HT1080 (cell line): ENCODE data around the gene EBF3. TPM values are rescaled to one million over a fixed set of nuclear protein-coding genes. Genes with fewer than 3 reads are reported as not detected.

Experiments used
- DNase-seq: peaks from one replicate; pipeline ENCODE4 v3.0.0-alpha.2; 2015; ENCODE audit warnings: low read depth
- total RNA-seq: library from RNA; depleted of rRNA; stranded (reverse); fragments of >200 nt; shearing (Covaris generic); gene quantifications from 2 replicates; pipeline ENCODE4 v1.2.3, GENCODE V29; 2014

Gene EBF3
- total RNA-seq, 1 experiment from 2014 or later: not detected

- DNase-seq: no peak
Measured at GRCh38 chr10:129892548-129893052, 71.5 kb downstream of the EBF3 start.

DNA sequence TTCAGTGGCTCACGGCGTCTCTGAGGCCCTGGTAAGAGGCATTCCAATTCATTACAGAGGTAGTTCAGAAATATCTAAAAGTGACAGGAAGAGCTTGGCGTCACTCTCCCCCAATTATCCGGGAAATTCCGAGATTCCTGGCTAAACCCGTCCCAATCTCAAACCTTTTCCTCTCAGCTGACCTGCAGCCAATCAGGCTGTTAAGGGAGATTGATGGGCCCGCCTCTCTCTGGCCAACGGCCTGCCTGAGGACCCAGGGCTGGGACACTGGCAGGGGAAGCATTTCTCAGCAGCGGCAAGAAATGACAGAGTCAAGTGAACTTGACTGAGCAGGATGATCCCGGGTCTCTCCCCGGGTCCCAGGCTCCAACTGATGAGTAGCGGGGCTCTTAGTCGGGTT lies 72.3 kb downstream of the EBF3 start:
- no peak for DNase-seq

GRCh38 chr10:129890170-129890569 lies 73.9 kb downstream of the EBF3 start:
- no peak for DNase-seq

- DNase-seq: peak; percentile 17
Measured at GRCh38 chr10:129888784-129889616, 75.1 kb downstream of the EBF3 start.

DNA sequence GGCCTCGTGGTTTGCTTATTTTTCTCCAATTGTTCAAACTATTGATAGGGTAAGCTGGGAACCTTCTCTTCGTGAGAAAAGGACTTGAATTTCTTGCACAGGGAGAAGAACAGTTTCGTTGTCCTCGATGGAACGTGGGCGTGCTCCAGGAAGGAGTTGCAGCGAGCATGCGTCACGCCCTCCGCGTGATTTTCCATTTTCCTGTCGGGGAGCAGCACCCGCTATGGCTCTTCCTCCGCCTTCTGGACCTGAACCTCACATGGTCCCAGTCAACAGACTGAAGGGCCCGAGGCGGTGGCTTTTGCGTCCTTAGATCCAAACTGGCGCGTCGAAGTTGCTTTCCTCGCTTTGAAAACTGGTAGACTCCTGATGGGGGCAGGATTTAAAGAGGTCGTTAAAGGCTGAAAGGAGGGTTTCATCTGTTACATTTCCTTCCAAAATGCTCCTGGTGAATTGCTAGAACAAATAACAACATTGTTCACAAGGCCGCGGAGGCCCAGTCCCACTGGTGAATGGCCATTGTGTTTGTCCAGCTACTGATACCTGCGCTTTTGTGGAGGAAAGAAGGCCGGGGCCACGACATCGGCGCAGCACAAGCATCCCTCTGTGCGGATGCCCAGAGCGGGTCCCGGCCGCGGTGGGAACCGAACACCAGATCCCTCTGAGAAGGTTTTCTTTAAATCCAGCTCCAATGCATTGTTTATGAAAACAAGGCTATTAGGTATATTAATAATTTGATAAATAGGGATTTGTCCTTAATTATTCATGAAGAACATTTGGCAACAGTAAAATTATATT lies 75.9 kb downstream of the EBF3 start:
- no peak for DNase-seq

- DNase-seq: no peak
Measured at GRCh38 chr10:129887381-129887905, 76.6 kb downstream of the EBF3 start.

GRCh38 chr10:129886263-129886662 lies 77.8 kb downstream of the EBF3 start:
- no peak for DNase-seq

DNA sequence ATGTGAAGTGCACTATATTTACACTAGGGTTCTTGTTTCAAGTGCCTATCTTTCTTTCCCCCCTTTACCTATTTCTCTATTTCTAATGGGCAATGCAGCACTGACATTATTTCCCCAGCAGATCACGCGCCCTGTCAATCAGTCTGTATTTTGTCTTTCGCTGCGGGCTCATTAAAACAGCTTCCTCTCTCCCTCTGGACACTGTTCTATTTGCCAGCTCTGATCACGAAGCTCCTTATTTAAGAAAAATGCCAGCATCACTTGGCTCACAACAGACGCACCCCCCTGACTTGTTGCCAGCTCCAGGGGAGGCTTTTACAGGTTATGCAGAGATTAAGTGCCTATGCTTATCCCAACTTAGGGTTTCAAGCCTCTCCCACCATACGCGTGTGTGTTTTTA lies 78.5 kb downstream of the EBF3 start:
- no peak for DNase-seq

DNA sequence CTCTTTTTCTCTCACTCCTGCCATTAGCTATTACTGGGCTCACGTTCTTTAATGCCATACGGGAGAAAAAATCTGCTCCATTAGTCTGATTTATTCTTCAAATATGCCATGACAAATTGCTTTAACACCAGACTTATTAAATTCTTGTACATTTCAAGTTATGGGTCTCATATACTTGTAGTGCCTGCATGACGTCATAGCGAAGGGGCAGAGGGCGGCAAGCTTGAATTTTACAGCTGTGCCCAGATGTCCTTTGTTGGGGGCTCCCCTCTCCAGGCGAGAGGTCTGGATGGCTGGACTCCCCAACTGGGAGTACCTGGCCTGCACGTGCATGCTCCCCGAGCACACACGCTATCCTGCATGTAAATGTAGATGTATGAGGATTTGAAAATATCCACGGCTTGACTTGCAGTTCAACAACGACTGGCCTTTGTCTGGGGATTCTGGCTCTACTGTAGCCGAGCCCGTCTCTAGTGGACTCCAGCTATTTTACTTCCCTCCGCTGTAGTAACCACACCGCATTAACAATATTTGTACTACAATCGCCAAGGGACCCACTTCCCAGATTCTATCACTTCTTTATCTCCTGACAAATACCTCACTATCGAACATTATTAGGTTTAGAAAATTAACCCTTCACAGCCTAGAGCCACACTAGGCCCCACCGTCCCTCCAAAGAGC lies 79.5 kb downstream of the EBF3 start:
- DNase-seq: no peak

DNA sequence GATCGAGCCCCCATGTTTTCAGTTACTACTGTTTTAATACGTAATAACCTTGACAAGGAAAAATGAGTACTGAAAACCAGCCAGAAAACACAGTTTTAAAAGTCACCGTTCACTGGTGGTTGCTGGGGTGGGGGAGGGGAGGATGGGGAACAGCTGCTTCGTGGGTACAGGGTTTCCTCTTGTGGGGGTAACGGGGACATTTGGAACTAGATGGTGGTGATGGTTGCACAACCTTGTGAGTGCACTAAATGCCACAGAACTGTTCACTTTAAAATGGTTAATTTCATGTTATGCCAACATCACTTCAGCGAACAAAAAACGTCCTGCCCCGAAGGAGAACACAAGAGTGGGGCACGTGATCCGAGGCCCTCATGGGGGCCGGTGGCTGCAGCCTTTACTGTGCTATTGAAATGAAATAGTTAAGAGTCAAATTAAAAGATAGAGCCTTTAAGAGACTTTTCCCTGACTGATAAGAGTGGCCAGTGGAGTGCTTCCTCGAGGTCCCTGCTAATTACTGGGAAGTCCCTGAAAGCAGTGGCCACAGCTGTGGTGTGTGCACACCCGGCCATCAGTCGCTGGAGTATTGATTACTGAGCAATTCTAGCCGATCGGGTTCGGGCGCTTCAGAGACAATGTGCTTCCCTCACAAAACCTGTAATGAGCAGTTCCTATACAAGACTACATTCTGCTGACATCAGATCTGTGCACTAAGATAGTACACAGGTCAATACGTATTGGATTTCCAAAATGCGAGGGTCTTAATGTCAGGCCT lies 80.3 kb downstream of the EBF3 start:
- no peak for DNase-seq

GRCh38 chr10:129883029-129883428 lies 81.0 kb downstream of the EBF3 start:
- DNase-seq: no peak

- DNase-seq: no peak
Measured at GRCh38 chr10:129882291-129883010, 81.6 kb downstream of the EBF3 start.

DNA sequence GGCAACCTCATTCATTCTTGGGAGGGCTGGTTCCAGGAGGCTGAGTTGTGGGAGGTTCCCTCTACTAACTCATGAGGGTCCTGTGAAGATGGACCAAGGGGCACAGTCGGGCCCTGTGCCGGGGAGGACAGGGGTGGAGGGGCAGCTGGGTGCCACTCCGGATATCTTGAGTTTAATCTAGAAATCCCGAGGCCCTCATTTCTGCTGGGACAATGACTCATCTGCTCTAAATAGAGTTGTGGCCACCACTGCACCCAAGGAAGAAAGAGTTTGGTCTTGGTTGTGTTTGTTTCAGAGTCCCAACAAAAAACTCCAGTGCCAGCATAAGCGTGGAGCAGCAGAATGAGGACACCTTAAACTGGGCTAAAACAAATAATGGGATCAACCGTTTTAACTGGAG lies 82.4 kb downstream of the EBF3 start:
- DNase-seq: no peak

GRCh38 chr10:129880191-129880870 lies 83.7 kb downstream of the EBF3 start:
- no peak for DNase-seq

DNA sequence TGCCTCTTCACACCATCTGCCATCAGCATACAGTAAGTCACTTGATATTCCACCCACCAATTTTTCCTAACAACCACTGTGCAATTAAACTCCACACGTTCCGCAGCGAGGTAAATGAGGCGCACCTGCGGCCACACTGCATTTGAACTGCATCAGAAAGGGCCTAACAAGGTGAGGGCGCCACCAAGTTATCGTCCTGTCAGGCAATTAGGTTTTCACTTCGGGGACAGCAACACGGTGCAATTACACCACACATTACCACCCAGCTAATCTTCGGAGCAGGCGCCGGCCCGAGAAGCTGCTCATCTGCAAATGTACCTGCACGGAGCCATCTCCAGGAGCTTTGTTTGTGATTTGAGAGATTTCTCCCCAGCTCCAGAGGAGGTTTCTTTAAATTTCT lies 84.4 kb downstream of the EBF3 start:
- no peak for DNase-seq

DNA sequence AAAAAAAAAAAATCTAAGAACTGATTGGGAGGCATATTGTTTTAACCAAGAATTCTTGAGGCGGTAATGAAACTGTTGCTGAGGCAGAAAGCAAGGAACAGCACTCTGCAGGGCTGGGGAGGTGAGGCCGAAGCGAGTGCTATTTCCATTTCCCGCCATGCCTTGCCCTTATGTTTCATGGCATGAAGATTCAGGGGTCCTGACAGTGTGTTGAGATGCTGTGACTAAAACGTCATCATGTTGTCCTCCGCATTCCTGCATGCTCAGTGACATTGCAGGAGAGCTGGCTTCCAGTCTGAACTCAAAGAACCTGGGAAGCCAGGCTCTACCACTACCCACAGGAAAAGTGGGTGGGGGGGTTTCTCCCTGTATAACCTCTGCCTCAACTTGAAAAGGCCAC lies 85.2 kb downstream of the EBF3 start:
- DNase-seq: no peak

GRCh38 chr10:129877773-129878371 lies 86.2 kb downstream of the EBF3 start:
- peak; percentile 10 for DNase-seq

GRCh38 chr10:129876838-129877237 lies 87.2 kb downstream of the EBF3 start:
- no peak for DNase-seq
